NB4 (cell line): ENCODE data around the gene GSX1.

Source experiments
- DNase-seq: peaks from one replicate; pipeline ENCODE4 v3.0.0; 2010; ENCODE audit warnings: low read depth
- H3K4me3 ChIP-seq: one replicate; pipeline ENCODE4 v1.5.1; 2011; ENCODE audit warnings: mild to moderate bottlenecking, low read depth, low read length, moderate library complexity
- MYC ChIP-seq: IDR thresholded peaks from 2 replicates; pipeline ENCODE4 v1.6.1; 2011; ENCODE audit warnings: low read depth, low read length
- POLR2A ChIP-seq: IDR thresholded peaks from 2 replicates; pipeline ENCODE4 v1.6.1; 2011; ENCODE audit warnings: mild to moderate bottlenecking; ENCODE audit not compliant: insufficient read length; ENCODE audit errors: extremely low read depth
- TF ChIP-seq, protein P1 (sequence below): IDR thresholded peaks from one replicate; pipeline ENCODE4 v1.5.1; 2012; ENCODE audit warnings: low read depth, low read length
- TF ChIP-seq, protein P2 (sequence below): IDR thresholded peaks from 2 replicates; pipeline ENCODE4 v1.6.1; 2011; ENCODE audit warnings: low read depth, low read length

The GSX1 gene

DNA sequence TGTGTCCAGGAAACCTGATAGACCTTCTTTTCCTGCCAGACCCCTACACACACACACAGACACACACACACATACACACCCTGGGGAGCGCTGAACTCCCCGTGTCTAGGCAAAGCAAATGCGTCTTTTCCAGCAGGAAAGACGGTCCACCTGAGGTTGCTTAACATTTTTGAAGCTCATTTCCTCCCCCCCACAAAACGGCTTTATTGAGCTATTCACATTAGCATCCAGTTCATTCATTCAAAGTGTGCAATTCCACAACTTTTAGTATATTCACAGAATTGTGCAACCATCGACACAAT is 3.4 kb downstream of the GSX1 start:
- TF ChIP-seq, protein P1, sequence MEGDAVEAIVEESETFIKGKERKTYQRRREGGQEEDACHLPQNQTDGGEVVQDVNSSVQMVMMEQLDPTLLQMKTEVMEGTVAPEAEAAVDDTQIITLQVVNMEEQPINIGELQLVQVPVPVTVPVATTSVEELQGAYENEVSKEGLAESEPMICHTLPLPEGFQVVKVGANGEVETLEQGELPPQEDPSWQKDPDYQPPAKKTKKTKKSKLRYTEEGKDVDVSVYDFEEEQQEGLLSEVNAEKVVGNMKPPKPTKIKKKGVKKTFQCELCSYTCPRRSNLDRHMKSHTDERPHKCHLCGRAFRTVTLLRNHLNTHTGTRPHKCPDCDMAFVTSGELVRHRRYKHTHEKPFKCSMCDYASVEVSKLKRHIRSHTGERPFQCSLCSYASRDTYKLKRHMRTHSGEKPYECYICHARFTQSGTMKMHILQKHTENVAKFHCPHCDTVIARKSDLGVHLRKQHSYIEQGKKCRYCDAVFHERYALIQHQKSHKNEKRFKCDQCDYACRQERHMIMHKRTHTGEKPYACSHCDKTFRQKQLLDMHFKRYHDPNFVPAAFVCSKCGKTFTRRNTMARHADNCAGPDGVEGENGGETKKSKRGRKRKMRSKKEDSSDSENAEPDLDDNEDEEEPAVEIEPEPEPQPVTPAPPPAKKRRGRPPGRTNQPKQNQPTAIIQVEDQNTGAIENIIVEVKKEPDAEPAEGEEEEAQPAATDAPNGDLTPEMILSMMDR: no peak
- TF ChIP-seq MYC: no peak
- TF ChIP-seq, protein P2, sequence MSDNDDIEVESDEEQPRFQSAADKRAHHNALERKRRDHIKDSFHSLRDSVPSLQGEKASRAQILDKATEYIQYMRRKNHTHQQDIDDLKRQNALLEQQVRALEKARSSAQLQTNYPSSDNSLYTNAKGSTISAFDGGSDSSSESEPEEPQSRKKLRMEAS: no peak
- no peak for TF ChIP-seq POLR2A
- no peak for DNase-seq

DNA sequence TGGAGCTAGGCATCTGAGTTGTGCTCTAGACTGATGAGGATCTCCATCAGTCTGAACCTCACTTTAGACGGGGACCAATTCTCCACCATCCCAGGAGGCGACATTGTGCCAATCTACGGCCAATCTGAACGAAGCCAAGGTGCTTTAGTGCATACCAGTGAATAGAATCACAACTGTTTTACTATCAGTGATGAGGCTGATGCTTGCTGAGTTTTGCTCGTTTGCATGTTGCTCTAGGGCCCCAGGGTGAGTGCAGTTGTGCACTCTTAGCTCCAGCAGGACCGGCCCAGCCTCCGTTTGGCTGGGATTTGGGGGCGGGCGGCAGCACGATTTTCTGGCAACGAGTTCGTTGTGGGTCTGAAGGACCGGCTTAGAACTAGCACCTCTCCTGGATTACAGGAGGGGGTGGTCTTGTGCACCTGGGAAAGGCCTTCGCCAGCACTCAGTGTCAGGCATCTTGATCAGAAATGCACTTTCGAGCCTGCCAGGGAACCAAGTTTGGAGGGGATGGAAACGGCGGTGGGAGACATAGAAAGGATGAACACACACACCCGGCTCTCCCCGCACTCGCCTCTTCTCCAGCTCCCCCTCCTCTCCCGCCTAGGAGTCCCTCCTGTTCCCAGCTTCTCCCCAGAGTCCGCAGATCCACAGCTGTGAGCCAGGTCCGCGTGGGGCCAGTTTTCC is 4.4 kb downstream of the GSX1 start:
- no peak for DNase-seq
- no peak for TF ChIP-seq MYC
- TF ChIP-seq, protein P1: no peak
- TF ChIP-seq, protein P2: no peak
- TF ChIP-seq POLR2A: no peak
- H3K4me3 ChIP-seq: no peak overlapping the region

More for the DNA sequence above, 3.4 kb downstream of the GSX1 start:
- no peak overlapping the region for H3K4me3 ChIP-seq

DNA sequence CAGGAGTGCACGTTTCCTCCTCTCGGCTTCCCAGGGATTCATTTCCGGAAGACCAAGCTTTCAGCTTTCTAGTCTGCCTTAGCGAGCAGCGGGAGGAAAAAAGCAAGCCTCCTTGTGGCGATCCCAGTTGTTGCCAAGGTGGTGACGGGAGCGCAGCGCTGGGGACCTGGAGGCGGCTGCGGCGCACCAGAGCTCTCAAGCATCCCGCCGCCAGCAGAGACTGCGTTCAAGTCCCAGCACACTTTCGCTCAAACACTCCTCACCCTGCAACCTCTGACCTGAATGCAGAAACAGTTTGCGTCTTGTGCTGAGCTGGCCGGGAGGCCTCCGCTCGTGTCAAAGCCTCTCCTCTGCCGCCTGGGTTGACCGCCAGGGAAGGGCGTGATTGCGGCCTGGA is 4.9 kb downstream of the GSX1 start:
- TF ChIP-seq MYC (no peak), POLR2A (no peak)
- TF ChIP-seq, protein P2: no peak
- TF ChIP-seq, protein P1: no peak
- H3K4me3 ChIP-seq: no peak overlapping the region
- DNase-seq: no peak

DNA sequence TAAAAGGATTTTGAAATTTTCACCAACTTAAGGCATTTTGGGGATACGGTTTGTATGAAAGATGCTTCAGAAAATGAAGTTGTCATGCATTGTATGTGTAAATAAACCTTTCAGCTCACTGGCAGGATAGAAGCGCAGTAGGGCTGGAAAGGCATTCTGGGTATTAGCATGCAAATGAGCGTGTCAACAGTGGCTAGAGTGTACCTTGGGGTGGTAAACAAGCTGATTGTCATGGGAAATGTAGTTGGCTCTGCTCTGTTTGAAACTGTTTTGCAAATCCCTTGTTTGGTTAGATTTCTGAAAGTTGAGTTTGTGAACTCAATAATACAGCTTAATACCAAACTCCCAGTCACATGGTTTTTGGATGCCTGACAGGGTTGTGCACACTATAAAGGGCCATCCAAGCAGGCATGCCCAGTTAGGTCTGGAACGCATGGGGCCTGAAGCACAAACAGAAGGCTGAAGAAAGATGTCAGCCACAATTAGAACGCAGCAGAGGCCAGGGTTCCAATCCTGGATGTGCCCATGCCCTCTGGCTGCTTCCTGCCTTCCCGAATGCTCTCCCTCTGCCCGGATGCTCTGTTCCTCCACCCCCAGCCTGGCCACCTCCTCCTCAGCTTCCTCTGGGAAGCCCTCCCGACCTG is 14.6 kb downstream of the GSX1 start:
- TF ChIP-seq POLR2A (no peak), MYC (no peak)
- TF ChIP-seq, protein P2: no peak
- TF ChIP-seq, protein P1: no peak
- DNase-seq: no peak
- no peak overlapping the region for H3K4me3 ChIP-seq

DNA sequence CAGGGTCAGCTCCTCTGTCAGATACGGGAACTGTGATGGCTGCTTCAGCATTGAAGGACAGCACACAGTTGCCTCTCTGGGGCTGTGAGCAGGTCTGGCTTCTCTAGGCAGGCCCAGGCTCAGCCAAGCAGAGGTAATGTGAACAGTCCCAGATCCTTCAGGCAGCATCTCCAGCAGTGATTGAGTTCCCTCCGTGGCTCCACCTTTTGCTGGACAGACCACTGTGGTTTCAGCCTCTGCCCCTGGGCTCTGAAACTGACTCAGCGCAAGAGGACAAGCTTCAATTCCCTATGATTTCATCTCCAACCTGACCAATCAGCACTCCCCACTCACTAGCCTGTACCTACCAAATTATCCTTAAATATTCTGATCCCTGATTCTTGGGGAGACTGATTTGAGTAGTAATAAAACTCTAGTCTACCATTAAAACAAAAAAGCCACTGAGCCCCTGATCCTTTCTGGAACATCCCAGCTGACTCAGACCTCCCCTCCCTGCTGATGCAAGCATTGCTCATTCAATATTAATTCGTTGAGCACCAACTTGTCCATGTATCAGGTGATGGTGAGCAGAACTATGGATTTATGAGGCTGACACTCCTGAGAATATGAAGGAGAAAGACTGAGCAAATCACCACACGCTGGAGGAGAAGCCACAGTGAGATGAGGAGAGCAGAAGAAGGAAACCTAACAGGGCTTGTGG is 16.7 kb downstream of the GSX1 start:
- DNase-seq: no peak
- TF ChIP-seq, protein P2: no peak
- TF ChIP-seq MYC (no peak), POLR2A (no peak)
- TF ChIP-seq, protein P1: no peak
- H3K4me3 ChIP-seq: no peak overlapping the region
